Stomach smooth muscle (tissue), 2 donors: ENCODE results near the gene FNDC7.
"Not testable (repeated sequence)": the region's sequence is repeated elsewhere in the genome, so short reads cannot be mapped to it uniquely, and the experiment has no call there.

Experiments used
- H3K27ac ChIP-seq: one replicate; pipeline ENCODE4 v1.7.0; 2013; ENCODE audit warnings: mild to moderate bottlenecking, low read length, inconsistent platforms
- H3K27me3 ChIP-seq, 2 donors: one replicate each; pipeline ENCODE4 v1.7.0; 2013; ENCODE audit warnings: low read length in 2 of 2; ENCODE audit not compliant: insufficient read depth in 2 of 2, control insufficient read depth in 1 of 2
- H3K36me3 ChIP-seq, 2 donors: one replicate each; pipeline ENCODE4 v1.7.0; 2013; ENCODE audit warnings: low read length in 2 of 2; ENCODE audit not compliant: control insufficient read depth in 2 of 2, insufficient read depth in 2 of 2
- H3K4me1 ChIP-seq: one replicate; pipeline ENCODE4 v1.7.0; 2013; ENCODE audit warnings: low read length; ENCODE audit not compliant: control insufficient read depth, insufficient read depth
- H3K4me3 ChIP-seq, 2 donors: one replicate each; pipeline ENCODE4 v1.7.0; 2013; ENCODE audit warnings: low read length in 2 of 2
- H3K9ac ChIP-seq, 2 donors: one replicate each; pipeline ENCODE4 v1.7.0; 2013; ENCODE audit warnings: low read length in 2 of 2, mild to moderate bottlenecking in 1 of 2
- H3K9me3 ChIP-seq, 2 donors: one replicate each; pipeline ENCODE4 v1.7.0; 2013; ENCODE audit warnings: low read length in 2 of 2; ENCODE audit not compliant: control insufficient read depth in 2 of 2
- donor health status: healthy.
- donor health status: Pancreatic carcinoma.

FNDC7 gene

GRCh38 chr1:108678706-108679105 is 34.0 kb upstream of the FNDC7 start:
- H3K9me3 ChIP-seq, result no peaks in the 10 kb centered on the region

DNA sequence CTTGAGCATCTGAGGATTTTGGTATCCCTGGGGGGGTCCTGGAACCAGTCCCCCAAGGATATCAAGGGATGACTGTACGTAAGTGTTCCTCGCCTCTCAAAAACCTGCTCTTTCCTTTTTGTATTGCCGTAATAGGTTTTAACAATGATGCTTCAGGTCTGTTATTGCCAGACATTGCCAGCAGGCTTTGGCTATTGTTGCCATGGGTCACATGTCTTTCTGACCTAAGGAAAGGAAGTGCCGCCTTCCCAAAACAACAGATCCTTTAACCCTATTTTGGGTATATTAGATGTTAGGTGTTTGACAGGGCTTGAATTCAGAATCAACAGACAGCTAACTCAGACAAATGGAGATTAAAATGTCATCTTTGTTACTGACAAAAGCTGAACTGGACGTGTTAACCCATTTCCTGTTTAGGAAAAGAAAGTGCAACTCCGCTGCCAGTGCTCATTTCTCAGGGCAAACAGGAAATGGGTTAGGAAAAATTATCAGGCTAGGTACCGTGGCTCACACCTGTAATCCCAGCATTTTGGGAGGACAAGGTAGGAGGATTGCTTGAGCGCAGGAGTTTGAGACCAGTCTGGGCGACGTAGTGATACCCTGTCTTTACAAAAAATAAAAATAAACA is 33.0 kb upstream of the FNDC7 start:
- no peaks in the 10 kb centered on the region for H3K36me3 ChIP-seq
- H3K4me1 ChIP-seq, result no peaks in the 10 kb centered on the region
- H3K9ac ChIP-seq, result no peak overlapping the region
- H3K4me3 ChIP-seq, result no peak overlapping the region
- no peaks in the 10 kb centered on the region for H3K27me3 ChIP-seq
- no peak overlapping the region for H3K27ac ChIP-seq
- no peaks in the 10 kb centered on the region for H3K9me3 ChIP-seq

More at GRCh38 chr1:108678706-108679105, 34.0 kb upstream of the FNDC7 start:
- no peak overlapping the region for H3K27ac ChIP-seq
- H3K4me1 ChIP-seq, result no peaks in the 10 kb centered on the region
- no peak overlapping the region for H3K9ac ChIP-seq
- H3K4me3 ChIP-seq, result no peak overlapping the region
- no peaks in the 10 kb centered on the region for H3K27me3 ChIP-seq
- no peaks in the 10 kb centered on the region for H3K36me3 ChIP-seq

DNA sequence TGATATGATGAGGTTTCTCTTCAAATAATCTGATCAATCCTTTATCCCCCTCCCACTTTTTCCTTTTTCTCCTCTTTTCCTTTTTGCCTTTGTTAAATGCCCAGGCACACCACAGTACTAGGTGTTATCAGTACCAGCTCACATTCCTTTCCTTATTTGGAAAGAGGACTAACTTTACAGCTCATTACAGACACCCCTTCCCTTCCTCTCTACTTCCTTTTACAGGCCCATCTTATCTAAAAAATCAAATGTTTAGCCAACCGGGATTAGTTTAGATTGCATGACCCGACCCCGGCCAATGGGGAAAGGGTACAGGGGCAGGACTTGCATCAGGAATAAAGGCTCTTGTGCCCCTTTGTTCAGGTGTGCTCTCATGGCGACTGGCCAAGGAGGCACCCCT is 31.0 kb upstream of the FNDC7 start:
- H3K4me3 ChIP-seq, H3K27me3 ChIP-seq, H3K9ac ChIP-seq, H3K9me3 ChIP-seq, H3K4me1 ChIP-seq, H3K36me3 ChIP-seq, H3K27ac ChIP-seq: not testable (repeated sequence)

DNA sequence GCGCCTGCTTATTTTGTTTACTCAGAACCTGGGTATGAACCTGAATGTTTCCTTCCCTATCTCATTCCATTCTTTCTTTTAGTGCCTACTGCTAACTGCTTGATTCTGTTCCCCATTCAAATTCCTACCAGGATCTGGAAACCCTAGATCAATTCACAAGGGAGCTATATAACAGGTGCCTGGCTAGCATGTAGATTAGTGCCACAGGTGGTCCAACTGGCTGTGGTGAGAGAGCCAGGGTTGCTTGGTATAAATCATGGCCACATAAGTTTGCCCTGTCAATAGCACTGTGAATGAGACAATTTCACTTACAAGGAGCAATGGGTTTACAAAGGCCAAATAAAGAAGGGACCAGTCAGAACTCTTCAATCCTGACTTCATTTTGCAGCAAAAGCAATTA is 27.2 kb upstream of the FNDC7 start:
- Histone ChIP-seq H3K4me1 (no peaks in the 10 kb centered on the region), H3K27me3 (no peaks in the 10 kb centered on the region), H3K4me3 (no peak overlapping the region), H3K36me3 (no peaks in the 10 kb centered on the region), H3K9ac (no peak overlapping the region), H3K27ac (no peak overlapping the region), H3K9me3 (no peaks in the 10 kb centered on the region)

GRCh38 chr1:108686614-108687313 is 25.9 kb upstream of the FNDC7 start:
- H3K27ac ChIP-seq, result no peak overlapping the region
- no peak overlapping the region for H3K4me3 ChIP-seq
- no peaks in the 10 kb centered on the region for H3K4me1 ChIP-seq
- no peaks in the 10 kb centered on the region for H3K27me3 ChIP-seq
- no peaks in the 10 kb centered on the region for H3K36me3 ChIP-seq
- H3K9me3 ChIP-seq, result no peaks in the 10 kb centered on the region
- H3K9ac ChIP-seq, result no peak overlapping the region

DNA sequence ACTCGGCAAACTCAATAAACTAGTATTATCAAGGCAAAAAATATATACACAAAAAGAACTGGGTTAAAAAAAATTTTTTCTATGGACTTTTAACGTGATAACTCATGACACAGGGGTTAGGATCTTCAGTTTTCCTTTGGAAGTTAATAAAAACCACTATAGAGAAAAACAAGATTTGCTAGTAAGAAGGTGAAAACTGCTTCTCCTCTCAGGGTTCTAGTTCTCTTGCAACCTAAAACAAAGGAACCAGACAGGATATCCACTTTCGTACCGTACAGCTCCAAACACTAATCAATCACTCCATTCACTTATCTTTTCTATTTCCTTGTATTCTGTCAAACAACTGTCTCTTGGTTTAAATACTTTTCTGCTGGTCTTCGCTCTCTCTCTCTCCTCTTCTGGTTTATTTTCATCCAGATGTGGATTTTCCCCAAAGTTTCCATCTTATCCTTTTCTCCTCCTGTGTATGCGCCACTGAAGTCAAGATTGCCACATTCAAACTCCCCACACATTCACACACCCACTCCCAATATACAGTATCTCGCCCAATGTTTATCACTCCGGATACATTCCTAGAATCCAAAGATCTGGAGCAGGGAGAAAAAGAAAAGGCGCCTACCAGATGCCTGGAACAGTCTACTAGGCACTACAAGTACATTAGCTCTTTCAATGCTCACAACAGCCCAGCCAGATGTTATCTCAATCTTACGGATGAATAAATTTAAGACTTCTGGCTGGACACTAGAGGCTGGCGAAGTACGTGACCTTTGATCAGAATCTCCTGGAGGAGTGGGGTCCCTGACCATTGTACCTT is 21.4 kb upstream of the FNDC7 start:
- H3K27ac ChIP-seq, result peak overlapping the region; percentile 93
- peak overlapping the region; percentile 84 to 91 for H3K9ac ChIP-seq
- H3K36me3 ChIP-seq, result peaks cover 0 to 8% of the 10 kb centered on the region in 2 donors
- H3K4me1 ChIP-seq, result peaks cover 7% of the 10 kb centered on the region
- no peaks in the 10 kb centered on the region for H3K9me3 ChIP-seq
- H3K27me3 ChIP-seq, result no peaks in the 10 kb centered on the region
- H3K4me3 ChIP-seq, result peak overlapping the region; percentile 78 to 94

GRCh38 chr1:108691942-108692723 is 20.6 kb upstream of the FNDC7 start, which contains the start of gene PRPF38B:
PRPF38B (plus strand) TSS chr1:108692310; CDS start chr1:108692592, 282 bp downstream.
- H3K4me3 ChIP-seq, result peak within 1 kb of the TSS; percentile 78 to 94
- peak within 1 kb of the TSS; percentile 93 for H3K27ac ChIP-seq
- H3K27me3 ChIP-seq, result no peaks in the 10 kb centered on the region
- H3K9me3 ChIP-seq, result no peaks in the 10 kb centered on the region
- peak within 1 kb of the TSS; percentile 84 to 91 for H3K9ac ChIP-seq
- H3K4me1 ChIP-seq, result peaks cover 7% of the 10 kb centered on the region
- H3K36me3 ChIP-seq, result peaks cover 6 to 15% of the 10 kb centered on the region in 2 donors

DNA sequence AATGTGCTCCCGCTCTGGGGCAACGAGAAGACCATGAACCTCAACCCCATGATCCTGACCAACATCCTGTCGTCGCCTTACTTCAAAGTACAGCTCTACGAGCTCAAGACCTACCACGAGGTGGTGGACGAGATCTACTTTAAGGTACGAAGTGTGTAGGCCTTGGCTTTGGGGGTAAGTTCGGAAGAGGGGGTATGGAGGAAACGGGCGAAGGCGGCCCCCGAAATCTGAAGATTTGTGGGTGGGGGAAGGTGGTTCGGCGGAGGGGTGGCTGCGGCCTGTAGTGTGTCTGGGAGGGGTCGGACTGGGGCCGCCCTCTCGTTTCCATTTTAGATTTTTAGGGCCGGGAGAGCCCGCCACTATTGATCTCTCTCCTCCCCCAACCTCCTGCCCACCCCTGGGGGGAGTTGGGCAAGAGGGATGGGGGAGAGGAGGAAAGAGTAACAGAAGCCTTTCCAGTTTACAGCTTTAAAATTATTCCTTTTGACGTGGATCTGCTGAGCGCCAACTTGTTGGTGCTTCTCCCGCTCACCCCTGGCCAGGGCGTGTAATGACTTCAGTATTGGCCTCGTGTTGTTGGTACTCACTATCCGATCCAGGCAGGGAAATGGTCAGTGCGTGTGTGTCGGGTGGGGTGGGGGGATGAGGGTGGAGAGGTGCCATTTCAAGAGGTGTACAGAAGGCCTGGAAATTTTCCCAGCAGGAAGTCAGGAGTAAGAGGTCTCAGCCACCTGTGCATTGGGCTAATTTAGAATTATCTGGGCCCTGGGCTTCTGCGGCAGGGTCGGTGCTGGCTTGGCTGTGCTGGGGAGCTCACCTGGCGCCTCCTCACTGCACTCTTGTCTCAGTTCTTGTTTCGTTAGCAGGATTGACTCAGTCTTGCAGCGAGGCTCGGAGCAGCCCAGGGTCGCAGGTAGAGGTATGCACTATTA is 19.7 kb upstream of the FNDC7 start:
- peak overlapping the region; percentile 84 to 91 for H3K9ac ChIP-seq
- peaks cover 10 to 21% of the 10 kb centered on the region in 2 donors for H3K36me3 ChIP-seq
- H3K9me3 ChIP-seq, result no peaks in the 10 kb centered on the region
- H3K4me3 ChIP-seq, result peak overlapping the region; percentile 78 to 94
- H3K4me1 ChIP-seq, result peaks cover 7% of the 10 kb centered on the region
- no peaks in the 10 kb centered on the region for H3K27me3 ChIP-seq
- H3K27ac ChIP-seq, result peak overlapping the region; percentile 93

- Histone ChIP-seq H3K4me3 (no peak overlapping the region), H3K36me3 (peaks cover 22 to 45% of the 10 kb centered on the region in 2 donors)
Observed at GRCh38 chr1:108695535-108695934, 17.2 kb upstream of the FNDC7 start.

More at GRCh38 chr1:108695535-108695934, 17.2 kb upstream of the FNDC7 start:
- Histone ChIP-seq H3K27ac (no peak overlapping the region), H3K9ac (no peak overlapping the region), H3K4me1 (peaks cover 7% of the 10 kb centered on the region), H3K27me3 (no peaks in the 10 kb centered on the region), H3K9me3 (no peaks in the 10 kb centered on the region)
